HPDE6-E6E7 (cell line): ENCODE data around the gene ARPP21.
"Not testable (repeated sequence)": the region's sequence is repeated elsewhere in the genome, so short reads cannot be mapped to it uniquely, and the experiment has no call there.

Experiments
- DNase-seq: peaks from one replicate; pipeline ENCODE4 v3.0.0; 2011; ENCODE audit warnings: missing footprints; ENCODE audit errors: extremely low spot score

The ARPP21 gene

DNA sequence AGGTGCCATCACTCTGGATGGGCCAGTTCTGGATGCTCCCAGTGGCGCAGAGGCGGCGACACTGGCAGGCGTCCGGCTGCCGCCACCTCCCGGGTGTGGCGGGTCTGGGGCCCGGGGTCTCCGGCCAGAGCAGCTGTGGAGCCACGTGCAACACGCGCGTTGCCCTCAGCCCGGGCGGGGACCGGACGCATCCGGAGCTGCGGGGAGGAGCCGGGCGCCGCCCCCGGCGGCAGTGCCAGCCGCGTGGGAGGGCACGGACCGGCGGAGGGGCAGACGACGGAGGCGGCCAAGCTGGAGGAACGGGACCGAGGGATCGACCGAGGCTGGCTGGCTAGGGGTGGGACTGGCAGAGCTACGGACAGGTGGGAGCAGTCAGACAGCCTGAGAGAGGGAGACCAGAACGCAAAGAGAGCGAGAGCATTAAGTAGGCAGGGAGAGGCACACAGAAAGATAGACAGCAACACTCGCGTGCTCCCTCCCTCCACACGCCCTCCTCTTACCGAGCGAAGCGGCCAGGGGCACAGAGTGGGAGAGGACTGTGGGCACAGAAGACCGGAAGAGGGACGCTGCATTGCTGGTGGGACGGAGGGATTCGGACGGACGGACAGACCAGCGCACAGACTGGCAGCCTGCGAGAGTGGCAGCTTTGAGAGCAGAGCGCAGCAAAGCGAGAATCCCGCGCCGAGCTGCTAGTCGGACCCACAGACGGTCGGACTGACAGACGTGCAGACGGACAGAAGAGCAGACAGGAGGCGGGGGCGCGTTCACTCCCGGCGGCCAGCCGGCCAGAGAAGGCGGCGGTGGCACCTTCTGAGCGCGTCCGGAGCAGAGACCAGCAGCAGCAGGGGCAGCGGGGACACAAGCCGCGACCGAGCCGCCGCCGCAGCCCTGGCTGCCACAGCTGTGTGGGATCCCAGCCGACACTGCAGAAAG is at the start of gene ARPP21:
Gene ARPP21, plus strand, starts transcription at position 272 of the 933 bp plus-strand sequence. CDS start 42,227 bp downstream, outside the sequence.
- DNase-seq, result no peak

GRCh38 chr3:35592589-35593295 is 46.6 kb upstream of the ARPP21 start:
- DNase-seq, result no peak

- DNase-seq, result no peak
These were observed 44.6 kb upstream of the ARPP21 start for GRCh38 chr3:35594739-35595138.

DNA sequence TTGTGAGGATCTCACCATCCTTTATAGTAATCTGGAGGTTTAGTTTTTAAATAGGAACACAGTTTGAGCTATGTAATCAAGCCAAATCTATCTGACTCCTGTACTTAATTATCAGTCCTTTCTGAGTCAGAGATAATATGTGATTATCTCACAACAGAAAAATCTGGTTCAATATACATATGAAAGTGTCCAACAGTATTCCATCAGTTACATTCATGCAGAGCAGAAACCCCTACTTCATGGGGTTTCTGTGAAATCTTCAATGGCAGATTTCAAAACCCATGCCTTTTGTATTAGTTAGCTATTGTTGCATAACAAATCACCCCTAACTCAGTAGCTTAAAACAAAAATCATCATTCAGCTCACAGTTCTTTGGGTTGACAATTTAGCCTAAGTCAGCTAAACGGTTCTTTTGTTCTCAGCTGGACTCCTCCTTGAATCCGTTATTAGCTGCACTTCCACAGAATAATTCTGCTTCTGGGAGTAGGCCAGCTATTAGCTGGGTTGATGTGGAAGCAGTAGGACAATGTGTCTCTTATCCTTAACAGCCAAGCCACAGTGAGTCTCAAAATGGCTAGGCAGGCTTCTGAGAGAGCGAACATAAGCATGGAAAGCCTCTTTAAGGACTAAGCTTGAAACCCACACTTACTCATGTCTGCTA is 42.9 kb upstream of the ARPP21 start:
- DNase-seq, result no peak

DNA sequence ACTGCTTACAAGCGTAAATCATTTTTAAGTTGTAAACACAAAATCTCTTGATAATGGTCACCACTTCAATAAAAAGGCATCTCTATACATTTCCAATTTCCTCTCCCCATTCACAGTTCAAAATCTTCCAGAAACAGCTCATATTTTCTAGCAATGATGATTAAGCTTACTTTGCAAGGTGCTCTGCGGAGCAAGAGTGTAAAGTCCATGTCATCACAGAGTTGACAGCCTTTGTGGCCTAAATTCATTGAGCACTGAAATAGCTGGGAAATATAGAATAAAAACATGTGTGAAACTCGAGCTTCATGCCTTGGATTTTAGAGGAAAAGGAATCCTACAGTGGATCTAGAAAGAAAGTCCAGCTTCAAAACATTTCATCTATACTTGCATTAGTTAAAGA is 41.8 kb upstream of the ARPP21 start:
- DNase-seq, result no peak

DNA sequence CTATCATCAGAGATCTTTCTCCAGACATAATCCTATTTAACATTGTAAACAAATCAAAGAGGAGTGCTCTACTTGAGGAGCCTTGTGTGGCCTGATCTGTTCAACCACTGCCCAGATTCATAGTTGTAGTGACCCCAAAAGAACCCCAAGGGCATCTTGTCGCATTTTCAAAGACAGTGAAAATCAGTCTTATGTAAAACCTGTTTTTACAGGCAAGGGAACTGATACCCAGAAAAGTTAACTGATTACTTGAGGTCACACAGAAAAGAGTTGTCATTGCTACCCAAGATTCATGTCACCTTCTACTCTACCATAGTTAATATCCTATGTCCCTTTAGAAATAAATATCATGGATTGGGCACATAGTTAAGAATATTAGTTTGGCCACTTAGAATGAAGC is 40.5 kb upstream of the ARPP21 start:
- no peak for DNase-seq

DNA sequence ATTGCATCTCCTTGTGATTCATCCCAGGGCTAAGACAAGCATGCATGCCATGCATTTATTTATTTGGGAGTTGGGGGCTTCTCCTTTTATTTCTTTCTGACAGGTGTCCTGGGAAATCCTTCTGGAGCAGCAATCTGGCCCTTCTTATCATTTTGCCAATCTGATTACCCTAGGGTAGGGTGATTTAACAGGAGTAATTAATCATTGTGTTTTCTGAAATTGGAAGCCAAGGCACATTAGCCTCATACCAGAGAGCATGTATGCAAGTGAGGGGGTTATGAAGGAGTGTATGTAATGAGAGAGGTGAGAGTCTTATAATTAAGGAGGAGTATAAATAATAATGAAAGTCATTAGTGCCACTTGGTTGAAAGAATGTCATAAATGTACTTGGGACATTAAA is 37.4 kb upstream of the ARPP21 start:
- no peak for DNase-seq

DNA sequence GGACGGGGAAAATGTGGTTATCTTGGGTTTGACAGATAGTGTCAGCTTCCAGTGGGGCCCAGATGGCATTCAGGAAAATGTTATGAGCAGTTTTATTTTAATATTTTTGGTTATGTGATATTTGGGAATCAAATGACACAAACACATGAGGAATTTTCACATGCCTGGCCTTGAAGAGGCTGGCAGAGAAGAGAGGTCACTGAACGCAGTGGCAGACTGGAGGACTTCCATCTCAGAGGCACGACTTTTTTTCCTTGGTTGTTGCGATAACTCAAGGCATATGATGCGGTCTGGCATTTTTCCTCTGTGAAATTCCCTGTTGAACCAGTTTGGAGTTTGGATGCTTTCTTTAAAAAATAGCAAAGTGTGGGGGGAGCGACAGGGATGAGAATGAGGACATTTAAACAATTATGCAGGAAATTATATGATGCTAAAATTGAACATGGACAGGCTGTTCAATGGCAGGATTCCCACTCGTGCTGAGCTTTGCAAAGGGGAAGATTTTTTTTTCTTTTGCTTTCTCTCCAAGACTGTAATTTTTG is 36.9 kb upstream of the ARPP21 start:
- no peak for DNase-seq

- DNase-seq, result no peak
These were observed 23.0 kb upstream of the ARPP21 start for GRCh38 chr3:35616346-35616745.

DNA sequence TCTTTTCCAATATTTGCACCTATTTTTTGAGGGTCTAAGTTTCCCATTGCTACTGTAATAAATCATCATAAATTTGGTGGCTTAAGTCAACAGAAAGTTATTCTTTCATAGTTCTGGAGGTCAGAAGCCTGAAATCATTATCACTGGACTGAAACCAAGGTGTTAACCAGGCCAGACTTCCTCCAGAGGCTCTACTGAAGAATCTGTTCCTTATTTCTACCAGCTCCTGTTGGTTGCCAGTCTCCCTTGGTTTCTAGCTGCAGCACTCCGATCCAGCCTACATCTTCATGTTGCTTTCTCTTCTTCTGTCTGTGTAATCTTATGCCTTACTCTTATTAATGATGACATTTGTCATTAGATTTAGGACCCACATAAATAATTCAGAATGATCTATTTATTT is 22.0 kb upstream of the ARPP21 start:
- DNase-seq, result no peak

- DNase-seq, result not testable (repeated sequence)
These were observed 19.1 kb upstream of the ARPP21 start for GRCh38 chr3:35620238-35620637.

GRCh38 chr3:35624698-35625097 is 14.6 kb upstream of the ARPP21 start:
- no peak for DNase-seq

DNA sequence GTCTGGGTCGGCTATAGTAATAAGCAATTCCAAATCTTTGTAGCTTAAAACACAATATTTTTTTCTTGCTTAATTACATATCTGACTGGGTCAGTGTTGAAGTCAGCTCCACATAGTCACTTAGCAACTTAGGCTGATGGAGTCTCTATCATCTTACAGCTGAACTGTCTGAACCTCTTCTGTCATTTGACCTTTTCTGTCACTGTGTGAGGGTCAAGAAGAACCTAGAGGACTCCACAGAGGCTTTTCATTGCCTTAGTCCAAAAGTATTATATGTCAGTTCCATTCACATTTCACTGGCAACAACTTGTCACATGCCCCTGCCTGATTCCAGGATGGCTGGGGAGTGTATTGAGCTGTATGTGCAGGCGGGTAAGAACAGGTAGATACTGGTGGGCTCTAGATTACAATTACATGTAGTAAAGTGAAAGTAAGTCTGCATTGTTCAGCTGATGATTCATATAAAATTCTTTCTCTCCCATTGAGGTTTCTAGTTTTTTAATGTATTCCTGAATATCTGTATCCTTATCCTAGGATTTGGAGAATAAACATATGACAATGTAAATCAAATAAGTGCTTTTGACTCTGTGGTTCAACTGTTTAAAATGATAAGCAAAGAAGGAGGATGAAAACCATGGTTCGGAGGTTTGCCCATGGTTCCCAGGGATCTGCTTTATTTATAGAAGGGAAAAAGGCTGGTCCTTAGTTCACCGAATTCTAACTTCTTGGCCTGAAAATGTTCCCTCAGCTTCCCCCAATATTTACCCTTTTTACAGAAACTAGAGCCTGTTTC is 5.8 kb upstream of the ARPP21 start:
- no peak for DNase-seq

- no peak for DNase-seq
These were observed 3.9 kb upstream of the ARPP21 start for GRCh38 chr3:35635407-35635806.

DNA sequence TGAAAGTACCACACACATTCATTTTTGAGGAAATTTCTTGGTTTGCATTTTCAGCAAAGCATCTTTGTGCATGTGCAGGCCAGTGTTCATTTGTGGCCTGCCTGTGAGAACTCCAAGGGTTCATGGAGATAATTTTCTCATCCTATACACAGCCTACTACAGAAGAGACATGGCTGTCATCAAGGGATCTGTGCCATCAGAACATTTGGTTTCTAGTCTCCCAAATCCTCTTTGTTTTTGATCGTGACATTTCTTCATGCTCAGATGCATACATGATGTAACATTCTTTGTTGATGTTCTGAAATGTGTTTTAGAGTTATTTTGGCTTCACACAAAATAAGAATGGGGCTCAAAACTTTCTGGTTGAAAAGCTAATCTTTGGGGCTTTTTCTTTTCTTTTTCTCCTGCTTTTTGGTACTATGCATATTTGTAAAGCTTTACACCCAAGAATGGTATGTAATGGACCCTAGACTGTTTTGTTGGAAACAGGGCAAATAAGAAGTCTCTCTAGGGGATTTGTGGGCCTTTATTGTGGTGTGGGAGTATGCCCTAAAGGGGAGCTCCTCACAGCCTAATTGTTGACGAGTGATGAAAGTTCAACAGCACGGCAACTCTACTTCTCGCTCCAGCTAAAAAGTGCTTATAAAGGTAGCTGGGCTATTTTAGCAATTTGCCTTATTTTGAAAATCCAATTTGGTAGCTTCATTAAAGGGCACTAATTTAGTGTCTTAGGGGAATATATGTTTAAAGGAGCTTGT is 3.2 kb upstream of the ARPP21 start:
- no peak for DNase-seq

DNA sequence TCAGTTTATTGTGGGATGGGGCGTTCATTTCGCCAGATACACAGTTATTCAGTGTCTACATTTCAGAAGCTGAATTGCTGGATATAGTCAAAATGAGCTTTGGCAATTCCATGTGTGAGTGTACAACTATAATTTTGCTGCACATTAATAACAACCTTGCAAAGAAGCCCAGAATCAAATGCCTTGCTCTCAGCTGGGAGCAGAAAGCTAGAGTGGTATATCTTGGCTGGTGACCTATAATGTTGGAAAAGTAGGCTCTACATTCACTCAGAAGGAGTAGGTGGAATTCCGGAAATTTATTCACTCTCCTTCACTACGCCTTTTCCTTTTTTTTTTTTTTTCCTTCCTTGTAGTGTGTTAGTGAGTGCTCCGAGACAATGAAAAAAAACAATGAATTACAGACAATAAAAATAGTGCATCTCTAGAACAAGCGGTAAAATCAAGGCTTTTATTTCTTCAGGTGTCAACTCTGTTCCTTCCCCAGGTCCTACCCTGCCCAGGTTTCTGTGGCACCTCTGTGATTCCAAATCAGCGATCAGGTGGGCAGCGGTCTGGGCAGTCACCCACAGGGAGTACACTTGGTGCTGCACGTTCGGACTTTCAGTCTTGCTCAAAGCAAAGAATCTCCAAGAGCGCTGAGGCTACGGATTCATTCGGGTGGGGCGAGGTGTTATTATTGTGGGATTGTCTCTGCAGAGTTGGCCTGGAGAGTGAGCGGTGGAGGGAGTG is 910 bp upstream of the ARPP21 start:
- DNase-seq, result no peak

DNA sequence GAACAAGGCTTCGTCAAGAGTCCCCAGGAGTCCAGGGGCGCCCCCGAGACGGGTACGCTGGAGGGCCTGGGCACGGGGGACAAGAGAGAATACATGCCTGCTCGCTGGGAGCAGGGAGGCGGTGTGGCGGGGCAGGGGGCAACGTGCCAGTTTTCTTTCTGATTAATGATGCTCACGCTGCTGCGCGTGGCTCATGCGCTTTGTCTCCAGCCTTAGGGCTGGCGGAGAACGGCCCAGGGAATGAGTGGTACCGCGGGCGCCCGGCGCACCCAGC is 408 bp upstream of the ARPP21 start:
- no peak for DNase-seq

DNA sequence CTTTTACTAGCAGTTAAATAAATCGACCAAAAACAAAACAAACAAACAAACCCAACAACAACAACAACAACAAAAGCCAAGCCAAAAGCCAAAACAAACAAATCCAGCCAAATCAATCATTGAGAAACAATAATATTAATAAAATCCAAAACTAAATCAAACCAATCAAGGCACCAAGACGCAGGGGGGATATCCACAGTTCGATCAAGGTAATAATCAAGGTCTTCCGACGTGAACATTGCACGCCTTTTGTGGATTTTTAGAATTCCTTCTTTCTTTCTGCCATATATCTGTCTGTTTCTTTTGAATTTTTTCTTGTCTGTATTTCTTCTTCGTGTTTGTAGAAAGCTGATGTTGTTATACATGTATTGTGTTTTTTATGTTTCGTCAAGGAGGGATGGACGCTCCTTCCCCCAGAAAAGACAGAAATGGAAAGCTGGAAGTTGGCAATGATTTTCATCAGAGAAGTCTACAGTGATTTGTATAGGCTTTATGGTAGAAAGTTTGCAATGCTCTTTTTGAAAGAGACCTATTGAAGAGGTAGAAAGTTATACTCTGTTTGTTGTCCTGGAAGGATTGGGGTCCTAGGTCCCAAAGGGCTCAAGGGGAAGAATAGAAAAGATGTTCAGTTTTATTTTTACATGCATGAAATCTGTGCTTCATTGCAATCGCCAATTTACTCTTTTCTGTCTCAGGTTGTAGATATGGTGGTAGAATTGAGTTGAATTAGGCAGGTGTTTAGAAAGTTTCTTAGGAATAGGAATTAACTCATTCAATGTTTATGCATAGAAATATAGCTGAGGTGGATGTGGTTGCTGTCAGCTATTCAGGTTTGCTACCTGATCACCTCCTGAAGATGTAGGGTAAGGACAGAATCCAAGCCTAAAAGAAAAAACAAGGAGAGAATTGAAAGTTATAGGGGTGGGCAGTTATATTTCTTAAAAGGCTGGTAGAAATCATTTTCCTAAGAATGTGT is 1.2 kb downstream of the ARPP21 start:
- no peak for DNase-seq

DNA sequence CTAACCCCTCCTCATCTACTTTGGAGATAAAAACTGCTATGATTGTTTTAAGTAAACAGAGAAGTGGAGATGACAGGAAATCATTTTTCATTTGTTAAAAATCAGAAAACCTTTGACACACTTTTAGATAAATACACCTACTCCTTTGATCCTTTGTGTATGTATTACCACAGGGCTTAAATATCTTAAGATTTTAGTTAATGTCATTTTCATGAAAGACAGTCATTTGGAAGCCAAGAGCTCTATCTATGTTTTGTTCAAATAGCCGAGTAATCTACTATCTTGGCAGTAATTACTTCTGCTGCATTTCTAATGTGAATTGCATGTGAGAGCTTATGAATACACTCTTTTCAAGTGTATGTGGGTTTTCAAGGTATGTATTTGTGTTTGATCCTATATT is 2.0 kb downstream of the ARPP21 start:
- DNase-seq, result no peak
